GM18907 (cell line): ENCODE data around the gene PTPRG.
"Not testable (repeated sequence)": the region's sequence is repeated elsewhere in the genome, so short reads cannot be mapped to it uniquely, and the experiment has no call there.

Source experiments
- ATAC-seq: cut with Tn5 transposase; IDR thresholded peaks from one replicate; pipeline ENCODE4 v1.9.1; 2021; ENCODE audit warnings: mild to moderate bottlenecking, moderate library complexity; ENCODE audit not compliant: unreplicated experiment

PTPRG gene

GRCh38 chr3:61561374-61562041, at the start of gene PTPRG:
TSS of gene PTPRG (plus strand) at chr3:61561571. CDS start at chr3:61562288, 717 bp downstream.
- ATAC-seq, result peak; percentile 68

GRCh38 chr3:61518590-61518989, 42.8 kb upstream of the PTPRG start:
- ATAC-seq, result peak; percentile 50

DNA sequence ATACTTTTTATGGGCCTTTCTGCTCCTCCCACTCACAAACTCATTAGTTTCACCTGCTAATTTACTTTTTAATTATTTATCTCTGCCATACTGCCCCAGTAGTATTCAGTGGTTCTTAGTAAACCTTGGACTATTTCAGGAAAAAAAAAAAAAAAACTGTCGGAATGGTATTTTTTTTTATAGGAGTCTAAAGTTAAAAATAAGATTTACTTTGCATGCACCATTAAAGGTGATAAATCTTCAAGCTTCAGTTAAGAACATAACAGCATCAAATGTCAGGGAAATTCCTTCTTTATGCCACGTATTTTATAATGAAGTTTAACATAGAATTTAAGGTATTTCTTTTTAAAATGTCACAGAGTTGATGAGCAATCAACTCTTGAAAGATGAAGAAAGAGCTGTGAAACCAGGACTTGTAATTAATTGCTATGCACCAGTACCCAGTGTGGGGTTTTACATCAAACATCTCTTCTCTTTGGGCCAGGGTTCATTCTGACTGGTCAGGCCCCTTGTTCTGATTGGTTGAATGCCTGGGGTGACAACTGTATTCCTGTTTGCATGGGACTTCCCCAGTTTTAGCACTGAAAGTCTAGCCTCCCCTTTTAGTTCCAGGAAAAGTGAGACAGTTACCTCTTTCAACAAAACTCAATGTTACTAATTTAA, 40.3 kb upstream of the PTPRG start:
- peak; percentile 97 for ATAC-seq

GRCh38 chr3:61522060-61522459, 39.3 kb upstream of the PTPRG start:
- no peak for ATAC-seq

GRCh38 chr3:61522626-61523025, 38.7 kb upstream of the PTPRG start:
- ATAC-seq, result no peak

DNA sequence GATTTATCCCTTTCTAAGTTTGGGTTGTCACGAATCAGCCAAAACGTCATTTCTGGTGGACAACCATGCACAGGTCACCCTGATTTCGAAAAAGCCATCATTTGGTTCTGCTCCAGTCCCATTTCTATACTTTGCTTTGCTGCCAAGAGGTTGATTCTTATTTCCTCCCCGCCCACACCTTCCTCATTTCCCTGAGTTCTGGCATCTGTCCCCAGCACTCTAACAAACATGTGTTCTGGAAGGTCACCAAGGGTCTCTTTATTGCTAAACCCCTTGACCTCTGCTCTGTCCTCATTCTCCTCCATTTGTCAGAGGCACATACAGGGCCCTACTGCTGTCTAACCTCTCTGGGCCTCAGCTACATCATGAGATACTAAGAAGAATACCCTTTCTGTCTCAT, 36.4 kb upstream of the PTPRG start:
- ATAC-seq, result no peak

GRCh38 chr3:61526308-61526707, 35.1 kb upstream of the PTPRG start:
- no peak for ATAC-seq

GRCh38 chr3:61527011-61527410, 34.4 kb upstream of the PTPRG start:
- no peak for ATAC-seq

GRCh38 chr3:61530355-61530754, 31.0 kb upstream of the PTPRG start:
- no peak for ATAC-seq

- ATAC-seq, result no peak
Observed at GRCh38 chr3:61531528-61531927, 29.8 kb upstream of the PTPRG start.

DNA sequence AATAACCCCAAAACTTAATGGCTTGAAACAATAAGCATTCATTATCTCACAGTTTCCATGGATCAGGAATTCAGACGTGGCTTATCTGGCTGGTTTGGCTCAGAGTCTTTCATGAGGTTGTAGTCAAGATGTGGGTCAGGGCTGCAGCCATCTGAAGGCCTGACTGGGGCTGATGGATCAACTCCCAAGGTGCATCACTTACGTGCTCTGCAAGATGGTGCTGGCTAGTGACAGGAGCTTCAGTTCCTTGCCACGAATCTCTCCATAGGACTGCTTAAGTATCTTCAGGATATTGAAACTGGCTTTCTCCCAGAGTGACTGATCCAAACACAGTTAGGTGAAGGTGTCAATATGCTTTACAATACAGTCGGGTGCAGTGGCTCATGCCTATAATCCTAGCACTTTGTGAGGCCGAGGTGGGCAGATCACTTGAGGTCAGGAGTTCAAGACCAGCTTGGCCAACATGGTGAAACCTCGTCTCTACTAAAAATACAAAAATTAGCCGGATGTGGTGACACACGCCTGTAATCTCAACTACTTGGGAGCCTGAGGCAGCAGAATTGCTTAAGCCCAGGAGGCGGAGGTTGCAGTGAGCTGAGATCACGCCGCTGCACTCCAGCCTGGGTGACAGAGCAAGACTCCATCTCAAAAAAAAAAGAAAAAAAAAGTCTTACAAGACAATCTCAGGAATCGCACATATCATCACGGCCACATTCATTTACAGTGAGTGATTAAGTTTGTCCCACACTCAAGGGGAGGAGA, 28.5 kb upstream of the PTPRG start:
- ATAC-seq, result no peak

GRCh38 chr3:61535826-61536225, 25.5 kb upstream of the PTPRG start:
- ATAC-seq, result no peak

DNA sequence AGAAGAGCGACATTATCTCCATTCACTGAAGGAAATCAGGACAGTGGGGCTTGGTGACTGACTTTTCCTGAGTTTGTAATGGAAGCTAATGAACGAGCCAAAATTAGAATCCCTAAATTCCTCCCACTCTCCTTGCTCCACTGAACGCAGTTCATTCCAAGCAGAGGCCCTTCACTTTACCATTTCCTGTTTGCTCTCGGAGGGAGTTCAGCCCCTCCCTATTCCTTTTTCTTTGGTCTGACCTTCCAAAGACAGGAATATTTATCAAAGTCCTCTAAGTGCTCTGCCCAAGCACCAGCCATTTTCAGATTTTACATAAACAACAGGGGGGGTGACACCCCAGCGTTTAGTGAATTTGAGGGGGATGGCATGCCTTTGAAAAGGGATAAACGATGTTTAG, 24.0 kb upstream of the PTPRG start:
- no peak for ATAC-seq

- ATAC-seq, result no peak
Observed at GRCh38 chr3:61538486-61538885, 22.9 kb upstream of the PTPRG start.

GRCh38 chr3:61541694-61542093, 19.7 kb upstream of the PTPRG start:
- ATAC-seq, result no peak

DNA sequence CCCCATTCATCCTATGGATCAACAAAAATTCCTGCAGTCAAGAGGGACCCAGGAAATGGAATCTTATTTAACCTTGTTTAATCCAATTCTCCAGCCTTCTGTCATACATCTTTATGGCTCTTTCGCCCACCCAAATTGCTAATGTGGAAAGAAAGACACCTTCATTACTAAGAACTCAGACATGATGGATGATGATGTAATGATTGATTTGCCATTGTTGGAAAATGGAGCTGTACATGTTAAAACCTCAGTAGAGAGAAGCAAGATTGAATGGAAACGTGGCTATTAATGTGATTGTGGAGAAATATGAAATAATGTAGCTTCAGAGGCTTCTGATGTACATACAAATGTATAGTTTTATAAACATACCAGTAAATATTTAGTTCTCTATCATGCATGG, 15.7 kb upstream of the PTPRG start:
- ATAC-seq, result no peak

DNA sequence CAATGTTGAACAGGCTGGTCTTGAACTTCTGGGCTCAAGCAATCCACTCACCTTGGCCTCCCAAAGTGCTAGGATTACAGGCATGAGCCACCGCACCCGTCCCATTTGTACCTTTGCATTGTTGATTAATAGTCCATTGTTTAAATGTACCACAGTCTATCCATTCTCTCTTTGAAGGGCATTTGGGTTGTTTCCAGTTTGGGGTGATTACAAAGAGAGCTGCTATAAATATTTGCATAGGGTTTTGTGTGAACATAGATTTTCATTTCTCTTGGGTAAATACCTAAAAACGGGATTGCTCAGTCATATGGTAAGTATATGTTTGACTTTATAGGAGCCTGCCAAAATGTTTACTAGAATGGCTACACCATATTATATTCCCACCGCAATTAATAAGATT, 13.7 kb upstream of the PTPRG start:
- ATAC-seq, result no peak

- not testable (repeated sequence) for ATAC-seq
Observed at GRCh38 chr3:61552704-61553103, 8.7 kb upstream of the PTPRG start.

DNA sequence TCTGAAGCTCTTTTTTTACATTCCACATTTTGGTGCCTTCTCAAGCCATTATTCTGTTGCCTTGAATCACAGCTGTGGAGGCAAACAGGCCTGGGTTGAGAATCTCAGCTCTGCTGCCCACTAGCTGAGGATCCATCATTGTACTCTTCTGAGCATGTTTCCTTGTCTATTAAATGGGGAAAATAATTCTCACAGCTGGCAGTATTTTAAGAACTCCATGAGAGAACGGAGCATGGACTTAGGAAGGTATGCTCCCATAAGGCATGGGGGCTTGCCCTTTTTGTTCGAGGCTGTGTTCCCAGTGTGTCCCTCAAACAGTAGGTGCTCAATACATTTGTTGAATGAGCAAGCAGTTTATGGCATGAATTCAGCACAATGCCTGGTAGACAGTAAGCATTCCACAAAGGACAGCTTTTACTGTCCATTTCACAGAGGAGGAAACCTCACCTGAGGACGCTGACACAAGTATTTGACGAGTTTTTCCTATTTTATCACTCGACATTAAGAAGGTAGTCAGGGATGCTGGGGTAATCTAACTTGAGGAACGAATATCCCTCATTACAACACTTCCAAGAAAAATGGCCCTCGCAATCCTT, 2.1 kb upstream of the PTPRG start:
- no peak for ATAC-seq

GRCh38 chr3:61560517-61561373, 626 bp upstream of the PTPRG start:
- ATAC-seq, result peak; percentile 57
